ENCODE measurements around the gene CCDC146. TPM values are rescaled to one million over a fixed set of nuclear protein-coding genes. Genes with fewer than 3 reads are reported as not detected.
"Not testable (repeated sequence)": the region's sequence is repeated elsewhere in the genome, so short reads cannot be mapped to it uniquely, and the experiment has no call there.

CCDC146 gene
- total RNA-seq, 1 donor from 2014 or later, result 2.3 TPM

GRCh38 chr7:77327067-77327931, 204.9 kb downstream of the CCDC146 start:
- no peak for DNase-seq (ENCODE audit: low read depth)

GRCh38 chr7:77327932-77328628, 205.7 kb downstream of the CCDC146 start:
- peak; percentile 96 for DNase-seq (ENCODE audit: low read depth)

GRCh38 chr7:77328669-77329068, 206.3 kb downstream of the CCDC146 start:
- peak; percentile 63 for DNase-seq (ENCODE audit: low read depth)

GRCh38 chr7:77329466-77330168, 207.2 kb downstream of the CCDC146 start:
- DNase-seq (ENCODE audit: low read depth), result no peak

- DNase-seq (ENCODE audit: low read depth), result no peak
These were observed 207.9 kb downstream of the CCDC146 start for GRCh38 chr7:77330169-77330882.

- peak; percentile 96 for DNase-seq (ENCODE audit: low read depth)
These were observed 209.7 kb downstream of the CCDC146 start for GRCh38 chr7:77331938-77332695.

- DNase-seq (ENCODE audit: low read depth), result not testable (repeated sequence)
These were observed 211.6 kb downstream of the CCDC146 start for GRCh38 chr7:77334039-77334438.

- no peak for DNase-seq (ENCODE audit: low read depth)
These were observed 213.2 kb downstream of the CCDC146 start for GRCh38 chr7:77335581-77335980.

- no peak for DNase-seq (ENCODE audit: low read depth)
These were observed 215.1 kb downstream of the CCDC146 start for GRCh38 chr7:77337456-77337990.

- DNase-seq (ENCODE audit: low read depth), result no peak
These were observed 215.8 kb downstream of the CCDC146 start for GRCh38 chr7:77338260-77338659.

GRCh38 chr7:77338883-77339629, 216.6 kb downstream of the CCDC146 start:
- DNase-seq (ENCODE audit: low read depth), result peak; percentile 67

- no peak for DNase-seq (ENCODE audit: low read depth)
These were observed 217.3 kb downstream of the CCDC146 start for GRCh38 chr7:77339726-77340125.

Other genes with a start within 250 kb of the CCDC146 start
- not detected in 2 replicates for gene SPDYE17, start 90.3 kb upstream of the CCDC146 start, total RNA-seq
- not detected in 2 replicates for gene SPDYE18, start 60.1 kb upstream of the CCDC146 start, total RNA-seq
- 7.5 and 9.1 TPM in 2 replicates for gene FGL2, start 77.2 kb downstream of the CCDC146 start, total RNA-seq